GM18502 (cell line): ENCODE measurements around the gene P4HA2.
A peak's percentile ranks its signal among the peaks of the same experiment; 100 is the strongest.

Experiments
- ATAC-seq: cut with Tn5 transposase; IDR thresholded peaks from one replicate; pipeline ENCODE4 v1.9.1; 2021; ENCODE audit warnings: mild to moderate bottlenecking; ENCODE audit not compliant: unreplicated experiment, poor library complexity

Gene P4HA2

GRCh38 chr5:132227485-132228240 is at the start of gene P4HA2:
Gene P4HA2 (minus strand): TSS chr5:132227853. CDS start chr5:132218626, 9,227 bp downstream.
- peak; percentile 93 for ATAC-seq

GRCh38 chr5:132277256-132277655 is 49.6 kb upstream of the P4HA2 start:
- ATAC-seq = no peak

GRCh38 chr5:132275367-132276220 is 47.9 kb upstream of the P4HA2 start:
- ATAC-seq = no peak

- ATAC-seq = no peak
Measured at GRCh38 chr5:132274050-132274792, 46.6 kb upstream of the P4HA2 start.

GRCh38 chr5:132273631-132274030 is 46.0 kb upstream of the P4HA2 start:
- no peak for ATAC-seq

- no peak for ATAC-seq
Measured at GRCh38 chr5:132272311-132273210, 44.9 kb upstream of the P4HA2 start.

GRCh38 chr5:132271251-132272246 is 43.9 kb upstream of the P4HA2 start:
- no peak for ATAC-seq

GRCh38 chr5:132270706-132271105 is 43.1 kb upstream of the P4HA2 start:
- no peak for ATAC-seq

GRCh38 chr5:132270335-132270665 is 42.6 kb upstream of the P4HA2 start:
- ATAC-seq = no peak

- no peak for ATAC-seq
Measured at GRCh38 chr5:132269635-132270334, 42.1 kb upstream of the P4HA2 start.

- peak; percentile 69 for ATAC-seq
Measured at GRCh38 chr5:132268769-132269551, 41.3 kb upstream of the P4HA2 start.

GRCh38 chr5:132267931-132268768 is 40.5 kb upstream of the P4HA2 start:
- ATAC-seq = peak; percentile 26

GRCh38 chr5:132267166-132267739 is 39.6 kb upstream of the P4HA2 start:
- ATAC-seq = no peak

- no peak for ATAC-seq
Measured at GRCh38 chr5:132266836-132267160, 39.1 kb upstream of the P4HA2 start.

GRCh38 chr5:132266031-132266835 is 38.6 kb upstream of the P4HA2 start:
- ATAC-seq = no peak
